H9 (cell line): Measurements from ENCODE around the gene AP1S3. TPM values are rescaled to one million over a fixed set of nuclear protein-coding genes. Genes with fewer than 3 reads are reported as not detected.
A peak's percentile ranks its signal among the peaks of the same experiment; 100 is the strongest.

Experiments used
- DNase-seq: peaks from one replicate; pipeline ENCODE4 v3.0.0-alpha.2; 2017
- H2AFZ ChIP-seq: one replicate; pipeline ENCODE4 v1.6.1; 2013; ENCODE audit warnings: mild to moderate bottlenecking, low read length, control low read depth, moderate library complexity
- H2AK5ac ChIP-seq: 2 replicates; pipeline ENCODE4 v1.6.1; 2013; ENCODE audit warnings: low read length, control low read depth, mixed read lengths; ENCODE audit not compliant: insufficient read length
- H2BK120ac ChIP-seq: one replicate; pipeline ENCODE4 v1.6.1; 2013; ENCODE audit warnings: low read depth, mild to moderate bottlenecking, low read length, control low read depth, inconsistent platforms; ENCODE audit not compliant: poor library complexity, severe bottlenecking
- H2BK12ac ChIP-seq: 2 replicates; pipeline ENCODE4 v1.6.1; 2013; ENCODE audit warnings: low read length, control low read depth, mixed read lengths, low read depth; ENCODE audit not compliant: insufficient read length
- H2BK15ac ChIP-seq: 2 replicates; pipeline ENCODE4 v1.6.1; 2013; ENCODE audit warnings: low read depth, low read length, control low read depth
- H2BK20ac ChIP-seq: one replicate; pipeline ENCODE4 v1.6.1; 2013; ENCODE audit warnings: low read depth, mild to moderate bottlenecking, low read length, control low read depth, inconsistent platforms; ENCODE audit not compliant: poor library complexity, severe bottlenecking
- H2BK5ac ChIP-seq: 2 replicates; pipeline ENCODE4 v1.6.1; 2013; ENCODE audit warnings: low read length, control low read depth, mixed read lengths; ENCODE audit not compliant: insufficient read length
- H3K14ac ChIP-seq: 2 replicates; pipeline ENCODE4 v1.6.1; 2013; ENCODE audit warnings: low read length, control low read depth; ENCODE audit not compliant: insufficient read depth
- H3K18ac ChIP-seq: 2 replicates; pipeline ENCODE4 v1.6.1; 2013; ENCODE audit warnings: low read depth, mild to moderate bottlenecking, mixed read lengths, low read length, control low read depth; ENCODE audit not compliant: insufficient read length
- H3K23ac ChIP-seq: 2 replicates; pipeline ENCODE4 v1.6.1; 2013; ENCODE audit warnings: low read length, control low read depth, mixed read lengths, low read depth; ENCODE audit not compliant: insufficient read length
- H3K23me2 ChIP-seq: 2 replicates; pipeline ENCODE4 v1.6.1; 2013; ENCODE audit warnings: low read depth, mild to moderate bottlenecking, mixed read lengths, low read length, control low read depth; ENCODE audit not compliant: insufficient read length, poor library complexity, severe bottlenecking
- H3K27ac ChIP-seq: 2 replicates; pipeline ENCODE4 v1.5.1; 2013; ENCODE audit warnings: low read length, control low read depth, mixed read lengths, low read depth; ENCODE audit not compliant: insufficient read length
- H3K27me3 ChIP-seq: 2 replicates; pipeline ENCODE4 v1.6.1; 2013; ENCODE audit warnings: low read length, control low read depth, inconsistent platforms; ENCODE audit not compliant: insufficient read depth
- H3K4ac ChIP-seq: 2 replicates; pipeline ENCODE4 v1.6.1; 2013; ENCODE audit warnings: low read depth, mild to moderate bottlenecking, control low read depth, inconsistent platforms, low read length, moderate library complexity
- H3K4me1 ChIP-seq: 2 replicates; pipeline ENCODE4 v1.6.1; 2013; ENCODE audit warnings: low read length, control low read depth, inconsistent platforms; ENCODE audit not compliant: insufficient read depth
- H3K4me2 ChIP-seq: 2 replicates; pipeline ENCODE4 v1.6.1; 2013; ENCODE audit warnings: low read length, control low read depth, mixed read lengths; ENCODE audit not compliant: insufficient read length, insufficient read depth
- H3K56ac ChIP-seq: 2 replicates; pipeline ENCODE4 v1.6.1; 2013; ENCODE audit warnings: low read depth, mild to moderate bottlenecking, mixed read lengths, low read length, control low read depth; ENCODE audit not compliant: insufficient read length
- H3K79me1 ChIP-seq: 2 replicates; pipeline ENCODE4 v1.6.1; 2013; ENCODE audit warnings: low read depth, mild to moderate bottlenecking, moderate library complexity, low read length, control low read depth, inconsistent platforms; ENCODE audit not compliant: insufficient read depth, poor library complexity, severe bottlenecking
- H3K79me2 ChIP-seq: 2 replicates; pipeline ENCODE4 v1.6.1; 2013; ENCODE audit warnings: low read length, control low read depth, inconsistent platforms; ENCODE audit not compliant: insufficient read depth
- H3K9ac ChIP-seq: 2 replicates; pipeline ENCODE4 v1.6.1; 2013; ENCODE audit warnings: low read length, control low read depth, mixed read lengths; ENCODE audit not compliant: insufficient read length; ENCODE audit errors: extremely low read depth
- H3K9me3 ChIP-seq: one replicate; pipeline ENCODE4 v1.6.1; 2013; ENCODE audit warnings: low read depth, low read length, inconsistent platforms; ENCODE audit not compliant: control insufficient read depth
- H3T11ph ChIP-seq: one replicate; pipeline ENCODE4 v1.6.1; 2013; ENCODE audit warnings: mild to moderate bottlenecking, low read length, control low read depth, inconsistent platforms
- H4K20me1 ChIP-seq: one replicate; pipeline ENCODE4 v1.6.1; 2013; ENCODE audit not compliant: control insufficient read depth, insufficient read length, insufficient read depth
- H4K5ac ChIP-seq: 2 replicates; pipeline ENCODE4 v1.6.1; 2013; ENCODE audit warnings: low read depth, mild to moderate bottlenecking, mixed read lengths, low read length, control low read depth; ENCODE audit not compliant: insufficient read length
- H4K8ac ChIP-seq: replicated peaks from 2 replicates; pipeline ENCODE4 v1.6.1; 2013; ENCODE audit warnings: low read length, control low read depth, mixed read lengths, low read depth; ENCODE audit not compliant: insufficient read length
- H4K91ac ChIP-seq: 2 replicates; pipeline ENCODE4 v1.6.1; 2013; ENCODE audit warnings: low read depth, mild to moderate bottlenecking, moderate library complexity, mixed read lengths, low read length, control low read depth; ENCODE audit not compliant: insufficient read length
- H3K27ac Mint-ChIP-seq, 3 experiments: 2 replicates in 2 of 3; 3 replicates in 1 of 3; pipeline ENCODE4 v1.8.0; 2020 to 2021; ENCODE audit warnings: mixed read lengths in 3 of 3, mild to moderate bottlenecking in 1 of 3, moderate library complexity in 1 of 3
- H3K27me3 Mint-ChIP-seq: 2 replicates; pipeline ENCODE4 v1.8.0; 2021; ENCODE audit warnings: low read depth, mild to moderate bottlenecking, moderate library complexity, mixed read lengths
- H3K36me3 Mint-ChIP-seq, 3 experiments: 2 replicates in 2 of 3; 3 replicates in 1 of 3; pipeline ENCODE4 v1.8.0; 2020 to 2021; ENCODE audit warnings: low read depth in 3 of 3, mixed read lengths in 3 of 3; ENCODE audit not compliant: insufficient read depth in 1 of 3
- H3K4me1 Mint-ChIP-seq, 2 experiments: 2 replicates each; pipeline ENCODE4 v1.8.0; 2020; ENCODE audit warnings: mixed read lengths in 2 of 2
- H3K4me3 Mint-ChIP-seq, 2 experiments: 2 replicates in 1 of 2; 3 replicates in 1 of 2; pipeline ENCODE4 v1.8.0; 2020 to 2021; ENCODE audit warnings: mild to moderate bottlenecking in 2 of 2, mixed read lengths in 2 of 2, moderate library complexity in 1 of 2
- H3K9me3 Mint-ChIP-seq, 2 experiments: 2 replicates in 1 of 2; 3 replicates in 1 of 2; pipeline ENCODE4 v1.8.0; 2020; ENCODE audit warnings: mild to moderate bottlenecking in 2 of 2, mixed read lengths in 2 of 2, moderate library complexity in 1 of 2
- WGBS: extraction: QIAGEN DNeasy Blood & Tissue Kit; methylation state at CpG from one replicate; pipeline ENCODE4 v1.1.7; 2013; ENCODE audit warnings: missing lambda C conversion rate, low lambda C conversion rate, mixed read lengths; ENCODE audit not compliant: insufficient read length; ENCODE audit errors: extremely low coverage; 5-methylcytosine and 5-hydroxymethylcytosine counted together
- total RNA-seq: library from RNA; stranded (reverse); gene quantifications from 2 replicates; pipeline ENCODE4 v1.2.1, GENCODE V29; 2021
- TF ChIP-seq, protein P1 (sequence below): fragments of 200-600 bp; sonication (generic); conservative IDR thresholded peaks from 3 replicates; pipeline ENCODE4 v1.8.0; 2021; ENCODE audit warnings: antibody characterized with exemption, mild to moderate bottlenecking

Gene AP1S3
- total RNA-seq, 1 experiment from 2014 or later, result 8.7 TPM

DNA sequence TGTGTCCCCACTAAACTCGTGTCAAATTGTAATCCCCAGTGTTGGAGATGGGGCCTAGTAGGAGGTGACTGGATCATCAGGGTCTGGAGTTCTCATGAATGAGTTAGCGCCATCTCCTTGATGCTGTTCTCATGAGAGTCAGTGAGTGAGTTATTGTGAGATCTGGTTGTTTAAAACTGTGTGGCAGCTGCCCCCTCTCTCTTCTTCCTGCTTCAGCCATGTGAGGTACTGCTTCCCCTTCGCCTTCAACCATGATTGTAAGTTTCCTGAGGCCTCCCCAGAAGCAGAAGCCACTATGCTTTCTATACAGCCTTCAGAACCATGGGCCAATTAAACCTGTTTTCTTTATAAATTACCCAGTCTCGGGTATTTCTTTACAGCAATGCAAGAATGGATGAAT is 50.4 kb downstream of the AP1S3 start:
- H2BK15ac ChIP-seq, result no peak overlapping the region
- H2AFZ ChIP-seq, result no peak overlapping the region
- H3K23me2 ChIP-seq, result no peaks in the 10 kb centered on the region
- no peak overlapping the region for H2BK120ac ChIP-seq
- no CpG with 5 or more reads among the region's 4 CpGs for WGBS
- peaks cover 9 to 12% of the 10 kb centered on the region in 2 experiments for H3K4me1 Mint-ChIP-seq
- H3K4me3 Mint-ChIP-seq, result no peak overlapping the region
- no peak overlapping the region for H2BK20ac ChIP-seq
- 0 out of 2 replicates have a peak, but pooled peaks cover 3% of the 10 kb centered on the region for H3K4me1 ChIP-seq
- H3K18ac ChIP-seq, result no peak overlapping the region
- no peak overlapping the region for H3K14ac ChIP-seq
- H3K27me3 Mint-ChIP-seq, result no peaks in the 10 kb centered on the region
- no peaks in the 10 kb centered on the region for H4K20me1 ChIP-seq
- no peak overlapping the region for H3K4me2 ChIP-seq
- no peak overlapping the region for H2AK5ac ChIP-seq
- H3T11ph ChIP-seq, result no peak overlapping the region
- H3K79me2 ChIP-seq, result no peaks in the 10 kb centered on the region
- no peak overlapping the region for H3K23ac ChIP-seq
- no peak overlapping the region for H3K4ac ChIP-seq
- no peaks in the 10 kb centered on the region for H3K9me3 ChIP-seq
- no peak for DNase-seq
- H3K27ac ChIP-seq, result no peak overlapping the region
- H2BK5ac ChIP-seq, result no peak overlapping the region
- H3K9me3 Mint-ChIP-seq, result no peaks in the 10 kb centered on the region; a peak in 1 of 5 replicates
- H4K8ac ChIP-seq, result no peak overlapping the region
- TF ChIP-seq, protein P1, sequence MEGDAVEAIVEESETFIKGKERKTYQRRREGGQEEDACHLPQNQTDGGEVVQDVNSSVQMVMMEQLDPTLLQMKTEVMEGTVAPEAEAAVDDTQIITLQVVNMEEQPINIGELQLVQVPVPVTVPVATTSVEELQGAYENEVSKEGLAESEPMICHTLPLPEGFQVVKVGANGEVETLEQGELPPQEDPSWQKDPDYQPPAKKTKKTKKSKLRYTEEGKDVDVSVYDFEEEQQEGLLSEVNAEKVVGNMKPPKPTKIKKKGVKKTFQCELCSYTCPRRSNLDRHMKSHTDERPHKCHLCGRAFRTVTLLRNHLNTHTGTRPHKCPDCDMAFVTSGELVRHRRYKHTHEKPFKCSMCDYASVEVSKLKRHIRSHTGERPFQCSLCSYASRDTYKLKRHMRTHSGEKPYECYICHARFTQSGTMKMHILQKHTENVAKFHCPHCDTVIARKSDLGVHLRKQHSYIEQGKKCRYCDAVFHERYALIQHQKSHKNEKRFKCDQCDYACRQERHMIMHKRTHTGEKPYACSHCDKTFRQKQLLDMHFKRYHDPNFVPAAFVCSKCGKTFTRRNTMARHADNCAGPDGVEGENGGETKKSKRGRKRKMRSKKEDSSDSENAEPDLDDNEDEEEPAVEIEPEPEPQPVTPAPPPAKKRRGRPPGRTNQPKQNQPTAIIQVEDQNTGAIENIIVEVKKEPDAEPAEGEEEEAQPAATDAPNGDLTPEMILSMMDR, result no peak
- no peaks in the 10 kb centered on the region for H3K79me1 ChIP-seq
- H3K36me3 Mint-ChIP-seq, result no peaks in the 10 kb centered on the region
- H3K27ac Mint-ChIP-seq, result peak overlapping the region in 2 of 3 experiments; percentile 16 to 54; a peak in 3 of 7 replicates
- no peak overlapping the region for H3K56ac ChIP-seq
- no peak overlapping the region for H2BK12ac ChIP-seq
- no peak overlapping the region for H4K91ac ChIP-seq
- no peaks in the 10 kb centered on the region for H3K27me3 ChIP-seq
- no peak overlapping the region for H3K9ac ChIP-seq
- H4K5ac ChIP-seq, result no peak overlapping the region
